ENCODE results near the gene SAFB2.

DNA sequence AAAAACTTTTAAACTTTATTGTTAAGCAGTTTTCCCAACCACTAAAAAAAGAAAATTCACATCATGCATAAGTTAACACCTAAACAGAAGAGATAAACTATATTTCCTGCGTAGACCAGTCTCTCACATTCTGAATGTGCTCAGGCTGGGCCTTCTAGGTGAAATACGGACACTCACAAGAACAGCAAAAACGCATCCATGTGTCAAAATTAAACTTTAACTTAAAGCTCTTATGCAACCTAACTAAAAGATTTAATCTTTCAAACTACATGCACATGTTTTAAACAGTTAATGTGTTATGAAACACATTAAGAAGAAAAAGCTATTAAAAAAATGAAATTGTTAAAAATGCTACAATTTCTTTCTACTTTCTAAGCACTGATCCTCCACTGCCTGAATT is 2.6 kb downstream of the SAFB2 start:
- TF ChIP-seq, protein P1, sequence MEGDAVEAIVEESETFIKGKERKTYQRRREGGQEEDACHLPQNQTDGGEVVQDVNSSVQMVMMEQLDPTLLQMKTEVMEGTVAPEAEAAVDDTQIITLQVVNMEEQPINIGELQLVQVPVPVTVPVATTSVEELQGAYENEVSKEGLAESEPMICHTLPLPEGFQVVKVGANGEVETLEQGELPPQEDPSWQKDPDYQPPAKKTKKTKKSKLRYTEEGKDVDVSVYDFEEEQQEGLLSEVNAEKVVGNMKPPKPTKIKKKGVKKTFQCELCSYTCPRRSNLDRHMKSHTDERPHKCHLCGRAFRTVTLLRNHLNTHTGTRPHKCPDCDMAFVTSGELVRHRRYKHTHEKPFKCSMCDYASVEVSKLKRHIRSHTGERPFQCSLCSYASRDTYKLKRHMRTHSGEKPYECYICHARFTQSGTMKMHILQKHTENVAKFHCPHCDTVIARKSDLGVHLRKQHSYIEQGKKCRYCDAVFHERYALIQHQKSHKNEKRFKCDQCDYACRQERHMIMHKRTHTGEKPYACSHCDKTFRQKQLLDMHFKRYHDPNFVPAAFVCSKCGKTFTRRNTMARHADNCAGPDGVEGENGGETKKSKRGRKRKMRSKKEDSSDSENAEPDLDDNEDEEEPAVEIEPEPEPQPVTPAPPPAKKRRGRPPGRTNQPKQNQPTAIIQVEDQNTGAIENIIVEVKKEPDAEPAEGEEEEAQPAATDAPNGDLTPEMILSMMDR (conservative IDR thresholded peaks at IDR 0.05 in 1 of 2, IDR thresholded peaks at IDR 0.05 in 1 of 2; ENCODE audit: extremely low read depth in 1 of 2, insufficient read depth in 1 of 2, low read depth in 1 of 2, low read length in 2 of 2), result no peak
- no peak for TF ChIP-seq EZH2 (IDR thresholded peaks at IDR 0.05; ENCODE audit: borderline replicate concordance, low read length)

Measured in mammary epithelial cell (primary cell).